ENCODE results near the gene SUPT16H.
A peak's percentile ranks its signal among the peaks of the same experiment; 100 is the strongest.

SUPT16H gene

DNA sequence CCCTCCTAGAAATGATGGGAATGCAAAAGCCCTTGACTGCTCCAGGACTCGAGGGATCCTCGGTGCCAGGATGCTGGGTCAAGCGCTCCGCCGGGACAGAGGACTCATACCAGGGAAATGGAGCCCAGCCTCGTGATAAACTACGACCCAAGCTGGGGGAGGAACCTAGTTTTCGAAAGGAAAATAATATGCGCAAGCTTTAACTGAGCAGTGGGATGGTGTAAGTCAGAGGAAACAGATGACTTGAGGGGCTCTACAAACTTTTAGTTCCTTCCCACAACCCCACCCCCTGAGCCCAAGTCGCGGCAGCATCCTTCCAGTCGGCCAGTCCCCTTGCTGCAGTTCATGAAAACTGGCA, 654 bp upstream of the SUPT16H start:
- H3K4me1 ChIP-seq (ENCODE audit: control insufficient read depth, insufficient read depth, low read length) = peaks cover 20% of the 10 kb centered on the region
- CTCF ChIA-PET = interaction anchor here (0.7 kb wide), 1 partner anchor 19 kb away, joined by 3 read pairs; no protein-coding TSS in a partner anchor
- peak overlapping the region; percentile 89 for H3K4me3 ChIP-seq (ENCODE audit: low read depth, low read length)
- no peak for TF ChIP-seq ZNF433 (tag by site-specific recombination; IDR thresholded peaks at IDR 0.05; ENCODE audit: low read depth)
- peak; percentile 17; the same call in 1 of the 2 replicates for TF ChIP-seq SP3 (tag by site-specific recombination; IDR thresholded peaks at IDR 0.05)
- TF ChIP-seq ZNF335 (tag by site-specific recombination; conservative IDR thresholded peaks at IDR 0.05) = no peak
- no peak for TF ChIP-seq HOXD13 (CRISPR knock-in tag; IDR thresholded peaks at IDR 0.05; ENCODE audit: borderline replicate concordance)
- TF ChIP-seq, protein P1, sequence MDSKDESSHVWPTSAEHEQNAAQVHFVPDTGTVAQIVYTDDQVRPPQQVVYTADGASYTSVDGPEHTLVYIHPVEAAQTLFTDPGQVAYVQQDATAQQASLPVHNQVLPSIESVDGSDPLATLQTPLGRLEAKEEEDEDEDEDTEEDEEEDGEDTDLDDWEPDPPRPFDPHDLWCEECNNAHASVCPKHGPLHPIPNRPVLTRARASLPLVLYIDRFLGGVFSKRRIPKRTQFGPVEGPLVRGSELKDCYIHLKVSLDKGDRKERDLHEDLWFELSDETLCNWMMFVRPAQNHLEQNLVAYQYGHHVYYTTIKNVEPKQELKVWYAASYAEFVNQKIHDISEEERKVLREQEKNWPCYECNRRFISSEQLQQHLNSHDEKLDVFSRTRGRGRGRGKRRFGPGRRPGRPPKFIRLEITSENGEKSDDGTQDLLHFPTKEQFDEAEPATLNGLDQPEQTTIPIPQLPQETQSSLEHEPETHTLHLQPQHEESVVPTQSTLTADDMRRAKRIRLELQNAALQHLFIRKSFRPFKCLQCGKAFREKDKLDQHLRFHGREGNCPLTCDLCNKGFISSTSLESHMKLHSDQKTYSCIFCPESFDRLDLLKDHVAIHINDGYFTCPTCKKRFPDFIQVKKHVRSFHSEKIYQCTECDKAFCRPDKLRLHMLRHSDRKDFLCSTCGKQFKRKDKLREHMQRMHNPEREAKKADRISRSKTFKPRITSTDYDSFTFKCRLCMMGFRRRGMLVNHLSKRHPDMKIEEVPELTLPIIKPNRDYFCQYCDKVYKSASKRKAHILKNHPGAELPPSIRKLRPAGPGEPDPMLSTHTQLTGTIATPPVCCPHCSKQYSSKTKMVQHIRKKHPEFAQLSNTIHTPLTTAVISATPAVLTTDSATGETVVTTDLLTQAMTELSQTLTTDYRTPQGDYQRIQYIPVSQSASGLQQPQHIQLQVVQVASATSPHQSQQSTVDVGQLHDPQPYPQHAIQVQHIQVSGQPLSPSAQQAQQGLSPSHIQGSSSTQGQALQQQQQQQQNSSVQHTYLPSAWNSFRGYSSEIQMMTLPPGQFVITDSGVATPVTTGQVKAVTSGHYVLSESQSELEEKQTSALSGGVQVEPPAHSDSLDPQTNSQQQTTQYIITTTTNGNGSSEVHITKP (tag by site-specific recombination; IDR thresholded peaks at IDR 0.05) = peak; percentile 58; the same call in 1 of the 2 replicates
- no peak for TF ChIP-seq ZNF292 (tag by site-specific recombination; IDR thresholded peaks at IDR 0.05; ENCODE audit: borderline replicate concordance, low read depth)
- TF ChIP-seq ZFP69B (tag by site-specific recombination; IDR thresholded peaks at IDR 0.05) = no peak
- TF ChIP-seq ZSCAN16 (tag by site-specific recombination; IDR thresholded peaks at IDR 0.05) = peak; percentile 88
- TF ChIP-seq ZNF600 (tag by site-specific recombination; IDR thresholded peaks at IDR 0.05) = peak; percentile 47; the same call in 1 of the 2 replicates
- TF ChIP-seq ZBTB6 (tag by site-specific recombination; IDR thresholded peaks at IDR 0.05) = peak; percentile 94
- TF ChIP-seq ZNF37A (tag by site-specific recombination; IDR thresholded peaks at IDR 0.05) = no peak
- POLR2A ChIA-PET = interaction anchor here (0.5 to 2.0 kb wide), 7 partner anchors 14 to 150 kb away, joined by 3 to 12 read pairs (median 3); partner anchors contain the start of gene CHD8
- no peaks in the 10 kb centered on the region for H3K9me3 ChIP-seq (ENCODE audit: control insufficient read depth, insufficient read depth, low read depth, low read length)
- peak overlapping the region; percentile 87 for H3K27ac ChIP-seq (ENCODE audit: extremely low read depth, low read depth, low read length)
- peaks cover 48 to 57% of the 10 kb centered on the region in 2 experiments for H3K36me3 ChIP-seq (ENCODE audit: control insufficient read depth in 2 of 2, insufficient read depth in 1 of 2, low read length in 2 of 2)

GRCh38 chr14:21382886-21383847, 652 bp downstream of the SUPT16H start:
- CTCF ChIA-PET = interaction anchor here (0.6 kb wide), 1 partner anchor 184 kb away, joined by 3 read pairs; no protein-coding TSS in a partner anchor
- peak overlapping the region; percentile 89 for H3K4me3 ChIP-seq (ENCODE audit: low read depth, low read length)
- POLR2A ChIA-PET = interaction anchor here (0.9 kb wide), 1 partner anchor 143 kb away, joined by 3 read pairs; the partner anchor contains the start of gene SALL2
- H3K36me3 ChIP-seq (ENCODE audit: control insufficient read depth in 2 of 2, insufficient read depth in 1 of 2, low read length in 2 of 2) = peaks cover 48 to 54% of the 10 kb centered on the region in 2 experiments
- peaks cover 20% of the 10 kb centered on the region for H3K4me1 ChIP-seq (ENCODE audit: control insufficient read depth, insufficient read depth, low read length)
- H3K27ac ChIP-seq (ENCODE audit: extremely low read depth, low read depth, low read length) = peak overlapping the region; percentile 87
- H3K9me3 ChIP-seq (ENCODE audit: control insufficient read depth, insufficient read depth, low read depth, low read length) = no peaks in the 10 kb centered on the region
- TF ChIP-seq RBAK (tag by site-specific recombination; IDR thresholded peaks at IDR 0.05) (no peak), ZNF600 (tag by site-specific recombination; IDR thresholded peaks at IDR 0.05) (peak; percentile 89), ZNF155 (tag by site-specific recombination; IDR thresholded peaks at IDR 0.05) (no peak), WT1 (tag by site-specific recombination; IDR thresholded peaks at IDR 0.05) (peak; percentile 12; the same call in 1 of the 2 replicates), ZNF658 (tag by site-specific recombination; IDR thresholded peaks at IDR 0.05) (no peak), ZBTB17 (tag by site-specific recombination; IDR thresholded peaks at IDR 0.05) (peak; percentile 39; the same call in 1 of the 2 replicates), ZNF623 (tag by site-specific recombination; IDR thresholded peaks at IDR 0.05) (0 out of 2 replicates have a peak, but pooled peaks have one; percentile 4), ELK4 (IDR thresholded peaks at IDR 0.05; ENCODE audit: borderline replicate concordance, low read depth, low read length) (no peak), ZSCAN30 (tag by site-specific recombination; IDR thresholded peaks at IDR 0.05) (peak; percentile 88)
- TF ChIP-seq, protein P2, sequence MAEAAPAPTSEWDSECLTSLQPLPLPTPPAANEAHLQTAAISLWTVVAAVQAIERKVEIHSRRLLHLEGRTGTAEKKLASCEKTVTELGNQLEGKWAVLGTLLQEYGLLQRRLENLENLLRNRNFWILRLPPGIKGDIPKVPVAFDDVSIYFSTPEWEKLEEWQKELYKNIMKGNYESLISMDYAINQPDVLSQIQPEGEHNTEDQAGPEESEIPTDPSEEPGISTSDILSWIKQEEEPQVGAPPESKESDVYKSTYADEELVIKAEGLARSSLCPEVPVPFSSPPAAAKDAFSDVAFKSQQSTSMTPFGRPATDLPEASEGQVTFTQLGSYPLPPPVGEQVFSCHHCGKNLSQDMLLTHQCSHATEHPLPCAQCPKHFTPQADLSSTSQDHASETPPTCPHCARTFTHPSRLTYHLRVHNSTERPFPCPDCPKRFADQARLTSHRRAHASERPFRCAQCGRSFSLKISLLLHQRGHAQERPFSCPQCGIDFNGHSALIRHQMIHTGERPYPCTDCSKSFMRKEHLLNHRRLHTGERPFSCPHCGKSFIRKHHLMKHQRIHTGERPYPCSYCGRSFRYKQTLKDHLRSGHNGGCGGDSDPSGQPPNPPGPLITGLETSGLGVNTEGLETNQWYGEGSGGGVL (tag by site-specific recombination; IDR thresholded peaks at IDR 0.05) = peak; percentile 63; the same call in 1 of the 2 replicates
- TF ChIP-seq, protein P3, sequence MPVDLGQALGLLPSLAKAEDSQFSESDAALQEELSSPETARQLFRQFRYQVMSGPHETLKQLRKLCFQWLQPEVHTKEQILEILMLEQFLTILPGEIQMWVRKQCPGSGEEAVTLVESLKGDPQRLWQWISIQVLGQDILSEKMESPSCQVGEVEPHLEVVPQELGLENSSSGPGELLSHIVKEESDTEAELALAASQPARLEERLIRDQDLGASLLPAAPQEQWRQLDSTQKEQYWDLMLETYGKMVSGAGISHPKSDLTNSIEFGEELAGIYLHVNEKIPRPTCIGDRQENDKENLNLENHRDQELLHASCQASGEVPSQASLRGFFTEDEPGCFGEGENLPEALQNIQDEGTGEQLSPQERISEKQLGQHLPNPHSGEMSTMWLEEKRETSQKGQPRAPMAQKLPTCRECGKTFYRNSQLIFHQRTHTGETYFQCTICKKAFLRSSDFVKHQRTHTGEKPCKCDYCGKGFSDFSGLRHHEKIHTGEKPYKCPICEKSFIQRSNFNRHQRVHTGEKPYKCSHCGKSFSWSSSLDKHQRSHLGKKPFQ (tag by site-specific recombination; IDR thresholded peaks at IDR 0.05) = no peak
- TF ChIP-seq, protein P4, sequence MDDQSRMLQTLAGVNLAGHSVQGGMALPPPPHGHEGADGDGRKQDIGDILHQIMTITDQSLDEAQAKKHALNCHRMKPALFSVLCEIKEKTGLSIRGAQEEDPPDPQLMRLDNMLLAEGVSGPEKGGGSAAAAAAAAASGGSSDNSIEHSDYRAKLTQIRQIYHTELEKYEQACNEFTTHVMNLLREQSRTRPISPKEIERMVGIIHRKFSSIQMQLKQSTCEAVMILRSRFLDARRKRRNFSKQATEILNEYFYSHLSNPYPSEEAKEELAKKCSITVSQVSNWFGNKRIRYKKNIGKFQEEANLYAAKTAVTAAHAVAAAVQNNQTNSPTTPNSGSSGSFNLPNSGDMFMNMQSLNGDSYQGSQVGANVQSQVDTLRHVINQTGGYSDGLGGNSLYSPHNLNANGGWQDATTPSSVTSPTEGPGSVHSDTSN (CRISPR knock-in tag; IDR thresholded peaks at IDR 0.05) = no peak
